ENCODE data around the gene PHETA2. TPM values are rescaled to one million over a fixed set of nuclear protein-coding genes. Genes with fewer than 3 reads are reported as not detected.

PHETA2 gene
- total and polyA plus RNA-seq, 2 of the 13 experiments (the other 11 are each of a cell fraction or from before 2014, with no cell fraction given) = 0.07 TPM; not detected in 1

GRCh38 chr22:42073621-42074041, 417 bp upstream of the PHETA2 start (continued):
- TF ChIP-seq ZNF503 (CRISPR knock-in tag; IDR thresholded peaks at IDR 0.05) (no peak), ZNF235 (CRISPR knock-in tag; IDR thresholded peaks at IDR 0.05; ENCODE audit: borderline replicate concordance) (no peak), RXRB (CRISPR knock-in tag; IDR thresholded peaks at IDR 0.05; ENCODE audit: borderline replicate concordance) (no peak), ZNF570 (CRISPR knock-in tag; IDR thresholded peaks at IDR 0.05; ENCODE audit: borderline replicate concordance) (no peak), KDM4B (CRISPR knock-in tag; IDR thresholded peaks at IDR 0.05) (no peak), HNRNPLL (IDR thresholded peaks at IDR 0.05; ENCODE audit: low read depth, low read length, poor library complexity, severe bottlenecking) (no peak), ZBTB21 (CRISPR knock-in tag; IDR thresholded peaks at IDR 0.05) (no peak)

- Histone ChIP-seq H3K4me1 (ENCODE audit: insufficient read depth, low read length) (peaks cover 40% of the 10 kb centered on the region), H3K4me3 (replicated peaks in 1 of 3; ENCODE audit: insufficient read depth in 1 of 3, low read depth in 2 of 3, low read length in 3 of 3) (no peak overlapping the region), H2AFZ (ENCODE audit: low read length) (no peak overlapping the region), H3K4me2 (ENCODE audit: low read depth, low read length) (no peak overlapping the region), H3K27ac (ENCODE audit: extremely low read length, insufficient read depth, low read length) (no peak overlapping the region), H3K36me3 (replicated peaks in 1 of 2; ENCODE audit: control insufficient read depth in 1 of 2, insufficient read depth in 2 of 2, low read length in 2 of 2) (no peaks in the 10 kb centered on the region), H3K9me3 (ENCODE audit: low read length) (no peaks in the 10 kb centered on the region), H3K9ac (ENCODE audit: insufficient read depth, low read depth, low read length) (no peak overlapping the region), H3K27me3 (ENCODE audit: control insufficient read depth in 1 of 2, insufficient read depth in 2 of 2, low read length in 2 of 2) (no peaks in the 10 kb centered on the region; a peak in 2 of 5 replicates), H4K20me1 (ENCODE audit: insufficient read depth, low read length) (no peaks in the 10 kb centered on the region), H3K79me2 (ENCODE audit: insufficient read depth, low read length) (peaks cover 1% of the 10 kb centered on the region)
- BruUV-seq (replicated peaks) = no TSS peak
- in situ Hi-C loops (cut with HindIII; ENCODE audit: extremely low pct_ligation_motif_present, low pct_unique_long_range_greater_than_20kb) = loop anchor here (5.0 kb wide), 1 partner anchor 108 kb away; the partner anchor contains the start of gene SEPTIN3
- intact Hi-C loops (cut with micrococcal nuclease; ENCODE audit: unreplicated experiment) = no loop called here
- ChIA-PET POLR2A (interaction anchor here (2.1 kb wide), 1 partner anchor 15 kb away, joined by 12 read pairs; the partner anchor contains the start of gene NDUFA6), CTCF (ENCODE audit: low intra/inter-chr PET ratio, low total read pairs) (no interaction called here)
- DNase-seq (ENCODE audit: low spot score) (no peak), ATAC-seq (no peak), FAIRE-seq (no peak)
- WGBS (ENCODE audit: low lambda C conversion rate) = 79% methylated on average over 9 of the region's 9 CpGs
- TF ChIP-seq ARNT (IDR thresholded peaks at IDR 0.05) (no peak), KLF13 (CRISPR knock-in tag; IDR thresholded peaks at IDR 0.05) (no peak), ZNF20 (CRISPR knock-in tag; IDR thresholded peaks at IDR 0.05) (no peak), ZNF550 (CRISPR knock-in tag; IDR thresholded peaks at IDR 0.05; ENCODE audit: borderline replicate concordance) (no peak), ZNF10 (CRISPR knock-in tag; IDR thresholded peaks at IDR 0.05; ENCODE audit: borderline replicate concordance, low read depth) (no peak), ZNF670 (CRISPR knock-in tag; IDR thresholded peaks at IDR 0.05; ENCODE audit: borderline replicate concordance) (no peak), GATAD1 (CRISPR knock-in tag; IDR thresholded peaks at IDR 0.05) (no peak), SP4 (CRISPR knock-in tag; IDR thresholded peaks at IDR 0.05) (no peak), ATRX (CRISPR knock-in tag; IDR thresholded peaks at IDR 0.05; ENCODE audit: borderline replicate concordance) (no peak)
- TF ChIP-seq, protein P1, sequence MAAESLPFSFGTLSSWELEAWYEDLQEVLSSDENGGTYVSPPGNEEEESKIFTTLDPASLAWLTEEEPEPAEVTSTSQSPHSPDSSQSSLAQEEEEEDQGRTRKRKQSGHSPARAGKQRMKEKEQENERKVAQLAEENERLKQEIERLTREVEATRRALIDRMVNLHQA (CRISPR knock-in tag; IDR thresholded peaks at IDR 0.05) = no peak
These were observed 1.0 kb downstream of the PHETA2 start for GRCh38 chr22:42074846-42075676.
